HG03175 (cell line): Measurements from ENCODE around the gene BRPF1.
A peak's percentile ranks its signal among the peaks of the same experiment; 100 is the strongest.
"Not testable (repeated sequence)": the region's sequence is repeated elsewhere in the genome, so short reads cannot be mapped to it uniquely, and the experiment has no call there.

Experiments
- ATAC-seq: cut with Tn5 transposase; IDR thresholded peaks from one replicate; pipeline ENCODE4 v1.9.1; 2021; ENCODE audit warnings: mild to moderate bottlenecking, moderate library complexity; ENCODE audit not compliant: unreplicated experiment

Gene BRPF1

GRCh38 chr3:9768141-9768775, 36.7 kb downstream of the BRPF1 start:
- ATAC-seq: no peak

GRCh38 chr3:9769012-9769411, 37.5 kb downstream of the BRPF1 start:
- no peak for ATAC-seq

- peak; percentile 65 for ATAC-seq
Observed at GRCh38 chr3:9769426-9770275, 38.1 kb downstream of the BRPF1 start, which contains the start of gene CAMK1. CAMK1 (minus strand) TSS chr3:9769947; CDS start chr3:9767749, 2,198 bp downstream.

GRCh38 chr3:9770276-9770812, 38.8 kb downstream of the BRPF1 start:
- no peak for ATAC-seq

- not testable (repeated sequence) for ATAC-seq
Observed at GRCh38 chr3:9771007-9771406, 39.5 kb downstream of the BRPF1 start.

- ATAC-seq: no peak
Observed at GRCh38 chr3:9776896-9777693, 45.6 kb downstream of the BRPF1 start.

GRCh38 chr3:9777694-9778021, 46.1 kb downstream of the BRPF1 start:
- no peak for ATAC-seq

- ATAC-seq: no peak
Observed at GRCh38 chr3:9778143-9779074, 46.9 kb downstream of the BRPF1 start.

- no peak for ATAC-seq
Observed at GRCh38 chr3:9779075-9779593, 47.6 kb downstream of the BRPF1 start.

- peak; percentile 77 for ATAC-seq
Observed at GRCh38 chr3:9779721-9780457, 48.4 kb downstream of the BRPF1 start.

GRCh38 chr3:9780458-9780812, 48.9 kb downstream of the BRPF1 start:
- ATAC-seq: no peak

GRCh38 chr3:9780910-9781309, 49.4 kb downstream of the BRPF1 start:
- no peak for ATAC-seq

GRCh38 chr3:9781551-9781950, 50.0 kb downstream of the BRPF1 start:
- no peak for ATAC-seq

GRCh38 chr3:9781978-9782603, 50.6 kb downstream of the BRPF1 start:
- ATAC-seq: no peak

- no peak for ATAC-seq
Observed at GRCh38 chr3:9782770-9783169, 51.2 kb downstream of the BRPF1 start.

GRCh38 chr3:9783954-9784353, 52.4 kb downstream of the BRPF1 start:
- ATAC-seq: no peak

GRCh38 chr3:9784965-9785364, 53.4 kb downstream of the BRPF1 start:
- no peak for ATAC-seq

GRCh38 chr3:9785602-9786001, 54.1 kb downstream of the BRPF1 start:
- no peak for ATAC-seq

GRCh38 chr3:9786209-9786739, 54.7 kb downstream of the BRPF1 start:
- ATAC-seq: no peak
